Stimulated activated CD4-positive, alpha-beta T cell treated with anti-CD3 and anti-CD28 coated beads, Interleukin-2, amount 100 ng/mL, for 4 hours (primary cell): Measurements from ENCODE around the gene IFITM5.
"Not testable (repeated sequence)": the region's sequence is repeated elsewhere in the genome, so short reads cannot be mapped to it uniquely, and the experiment has no call there.

Experiments
- DNase-seq: peaks from one replicate; pipeline ENCODE4 v3.0.0-alpha.2; 2020; ENCODE audit warnings: low read depth

Gene IFITM5

GRCh38 chr11:328012-328411 lies 28.7 kb upstream of the IFITM5 start:
- DNase-seq, result no peak

- no peak for DNase-seq
Measured at GRCh38 chr11:327581-327923, 28.2 kb upstream of the IFITM5 start.

- no peak for DNase-seq
Measured at GRCh38 chr11:326842-327580, 27.7 kb upstream of the IFITM5 start.

- DNase-seq, result no peak
Measured at GRCh38 chr11:326592-326841, 27.2 kb upstream of the IFITM5 start.

- no peak for DNase-seq
Measured at GRCh38 chr11:325796-326591, 26.7 kb upstream of the IFITM5 start.

GRCh38 chr11:324593-325517 lies 25.5 kb upstream of the IFITM5 start:
- DNase-seq, result not testable (repeated sequence)

GRCh38 chr11:324156-324555 lies 24.8 kb upstream of the IFITM5 start:
- DNase-seq, result no peak

- not testable (repeated sequence) for DNase-seq
Measured at GRCh38 chr11:319888-320273, 20.6 kb upstream of the IFITM5 start.

- DNase-seq, result not testable (repeated sequence)
Measured at GRCh38 chr11:319121-319887, 20.0 kb upstream of the IFITM5 start.

- not testable (repeated sequence) for DNase-seq
Measured at GRCh38 chr11:318405-319120, 19.2 kb upstream of the IFITM5 start.

GRCh38 chr11:317668-318404 lies 18.5 kb upstream of the IFITM5 start:
- not testable (repeated sequence) for DNase-seq

- DNase-seq, result no peak
Measured at GRCh38 chr11:316891-317301, 17.6 kb upstream of the IFITM5 start.

- no peak for DNase-seq
Measured at GRCh38 chr11:316031-316701, 16.8 kb upstream of the IFITM5 start.

- DNase-seq, result no peak
Measured at GRCh38 chr11:315516-315994, 16.2 kb upstream of the IFITM5 start.

- no peak for DNase-seq
Measured at GRCh38 chr11:315051-315481, 15.7 kb upstream of the IFITM5 start.

GRCh38 chr11:314554-314875 lies 15.2 kb upstream of the IFITM5 start:
- DNase-seq, result not testable (repeated sequence)

- no peak for DNase-seq
Measured at GRCh38 chr11:313787-314553, 14.6 kb upstream of the IFITM5 start, which contains the start of gene IFITM1. Gene IFITM1 (plus strand): TSS chr11:314040. CDS start chr11:314171, 131 bp downstream.

GRCh38 chr11:313304-313786 lies 14.0 kb upstream of the IFITM5 start:
- no peak for DNase-seq
